Renal pelvis (tissue), 4 donors: ENCODE data around the gene DLL1. TPM values are rescaled to one million over a fixed set of nuclear protein-coding genes. Genes with fewer than 3 reads are reported as not detected.
"Not testable (repeated sequence)": the region's sequence is repeated elsewhere in the genome, so short reads cannot be mapped to it uniquely, and the experiment has no call there.

Source experiments
- DNase-seq: peaks from one replicate; pipeline ENCODE4 v3.0.0-alpha.2; 2013
- polyA plus RNA-seq, 3 donors: library from polyadenylated mRNA; unstranded; fragments of 120-200 nt; gene quantifications; one replicate each; pipeline ENCODE4 v1.2.1, GENCODE V29; 2013; ENCODE audit not compliant: insufficient read length in 3 of 3

Gene DLL1
- polyA plus RNA-seq, 3 donors: 10.8 to 13.9 (median 11.3) TPM

- no peak for DNase-seq
These were observed 20.9 kb downstream of the DLL1 start for GRCh38 chr6:170269846-170270541.

- DNase-seq: no peak
These were observed 21.6 kb downstream of the DLL1 start for GRCh38 chr6:170269151-170269845.

DNA sequence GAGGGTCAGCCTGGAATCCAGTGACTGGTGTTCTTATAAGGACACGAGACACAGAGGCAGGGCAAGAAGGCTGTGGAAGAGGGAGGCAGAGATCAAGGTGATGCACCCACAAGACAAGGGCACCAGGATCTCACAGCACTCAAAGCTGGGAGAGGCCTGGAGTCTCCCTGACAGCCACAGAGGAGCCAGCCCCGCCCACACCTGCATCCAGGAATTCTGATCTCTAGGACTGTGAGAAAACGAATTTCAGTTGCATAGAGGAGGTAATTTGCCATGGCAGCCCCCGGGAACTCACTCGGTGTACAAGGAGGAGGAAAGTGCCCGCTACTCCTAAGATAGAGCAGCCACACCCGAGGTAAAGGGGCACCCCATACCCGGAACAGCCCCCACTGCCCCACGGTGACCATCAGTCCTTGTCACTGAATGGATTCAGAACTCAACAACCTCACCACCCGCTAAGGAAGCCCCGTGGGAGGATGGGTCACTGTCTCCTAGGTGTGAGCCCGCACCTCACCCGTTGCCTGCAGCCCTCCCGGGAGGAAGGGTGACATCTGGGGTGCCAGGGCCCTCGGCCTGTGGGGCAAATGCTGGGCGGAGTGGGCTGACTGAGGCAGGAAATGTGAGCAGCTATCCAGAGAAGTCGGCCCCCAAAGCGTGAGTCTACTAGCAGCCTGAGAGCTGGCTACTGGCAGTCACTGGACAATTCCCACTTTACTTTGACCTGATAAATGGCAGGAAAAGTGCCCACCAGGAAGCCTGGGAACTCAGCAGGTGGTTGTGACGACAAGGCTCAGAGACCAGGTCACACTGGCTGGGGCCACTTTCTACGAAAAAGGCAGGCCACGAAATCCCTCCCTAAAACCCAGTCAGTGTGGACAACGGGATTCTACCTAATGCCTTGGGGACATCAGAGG is 22.4 kb downstream of the DLL1 start:
- DNase-seq: no peak

GRCh38 chr6:170267688-170268087 is 23.2 kb downstream of the DLL1 start:
- DNase-seq: no peak

- no peak for DNase-seq
These were observed 24.6 kb downstream of the DLL1 start for GRCh38 chr6:170266061-170266825.

- no peak for DNase-seq
These were observed 25.2 kb downstream of the DLL1 start for GRCh38 chr6:170265655-170266054.

DNA sequence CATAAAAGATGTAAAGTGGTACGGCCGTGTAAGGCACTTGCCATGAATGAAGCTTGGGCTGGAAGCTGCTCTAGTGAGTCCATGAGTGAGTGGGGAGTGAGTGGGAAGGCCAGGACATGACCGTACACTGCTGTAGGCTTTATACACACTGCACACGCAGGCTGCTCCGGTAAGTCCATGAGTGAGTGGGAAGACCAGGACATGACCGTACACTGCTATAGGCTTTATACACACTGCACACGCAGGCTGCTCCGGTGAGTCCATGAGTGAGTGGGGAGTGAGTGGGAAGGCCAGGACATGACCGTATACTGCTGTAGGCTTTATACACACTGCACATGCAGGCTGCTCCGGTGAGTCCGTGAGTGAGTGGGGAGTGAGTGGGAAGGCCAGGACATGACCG is 26.2 kb downstream of the DLL1 start:
- not testable (repeated sequence) for DNase-seq

- no peak for DNase-seq
These were observed 26.8 kb downstream of the DLL1 start for GRCh38 chr6:170264086-170264485.

DNA sequence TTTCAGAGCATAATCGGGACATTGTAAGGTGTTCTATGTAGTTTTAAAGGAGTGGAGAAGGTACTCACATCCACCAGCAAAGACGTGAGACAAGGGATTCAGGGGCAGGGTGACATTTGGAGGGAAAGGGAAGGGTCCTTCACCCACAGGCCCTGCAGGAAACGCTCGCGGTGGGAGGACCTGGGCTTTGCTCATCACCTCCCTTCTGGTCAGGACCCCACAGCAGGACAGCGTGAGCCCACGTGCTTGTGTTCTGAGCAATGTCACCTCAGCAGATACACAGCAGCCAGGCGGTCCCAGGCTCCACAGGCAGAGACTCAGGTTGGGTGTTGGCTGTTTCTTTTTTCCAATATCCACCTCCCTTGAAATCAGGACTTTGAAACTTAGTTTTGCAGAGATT is 27.5 kb downstream of the DLL1 start:
- DNase-seq: no peak

- no peak for DNase-seq
These were observed 28.3 kb downstream of the DLL1 start for GRCh38 chr6:170262489-170263088.

GRCh38 chr6:170261643-170262488 is 29.0 kb downstream of the DLL1 start:
- DNase-seq: no peak

- DNase-seq: no peak
These were observed 30.2 kb downstream of the DLL1 start for GRCh38 chr6:170260686-170261085.

DNA sequence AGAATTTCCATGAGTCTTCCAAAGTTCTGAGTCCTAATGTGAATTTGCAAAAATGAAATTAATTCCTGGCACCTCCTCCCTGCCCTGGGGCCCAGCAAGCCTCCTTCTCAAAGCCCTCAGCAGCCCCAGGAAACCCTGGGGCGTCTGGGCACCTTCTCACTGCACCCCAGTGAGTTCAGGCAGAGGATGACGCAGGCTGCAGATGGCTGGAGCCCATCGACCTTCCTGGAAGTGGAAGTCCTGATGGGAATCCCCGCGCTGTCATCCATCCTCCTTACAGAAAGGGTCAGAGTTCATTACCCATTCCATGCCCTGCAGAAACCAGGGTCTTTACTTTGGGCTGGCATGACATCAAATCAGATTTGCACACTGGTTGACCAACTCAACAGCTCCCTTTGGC is 31.6 kb downstream of the DLL1 start:
- DNase-seq: no peak

DNA sequence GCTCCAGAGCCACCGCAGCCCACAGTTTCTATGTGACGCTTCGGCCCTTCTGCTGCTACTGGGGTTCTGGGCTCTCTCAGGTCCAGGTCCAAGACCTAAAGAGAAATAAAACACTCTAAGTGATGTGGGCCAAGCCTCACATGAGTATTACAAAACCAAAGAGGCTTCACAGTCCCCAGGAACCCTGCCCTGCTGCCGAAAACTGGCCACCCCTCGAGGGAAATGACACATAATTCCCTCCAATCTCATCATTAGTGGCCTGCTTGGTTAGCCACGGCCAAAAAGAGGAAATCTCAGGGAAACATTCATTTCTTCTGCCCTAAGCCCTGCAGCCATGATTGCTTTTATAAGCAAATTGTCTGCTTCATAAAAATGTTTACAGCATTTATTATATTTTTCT is 32.5 kb downstream of the DLL1 start:
- no peak for DNase-seq

DNA sequence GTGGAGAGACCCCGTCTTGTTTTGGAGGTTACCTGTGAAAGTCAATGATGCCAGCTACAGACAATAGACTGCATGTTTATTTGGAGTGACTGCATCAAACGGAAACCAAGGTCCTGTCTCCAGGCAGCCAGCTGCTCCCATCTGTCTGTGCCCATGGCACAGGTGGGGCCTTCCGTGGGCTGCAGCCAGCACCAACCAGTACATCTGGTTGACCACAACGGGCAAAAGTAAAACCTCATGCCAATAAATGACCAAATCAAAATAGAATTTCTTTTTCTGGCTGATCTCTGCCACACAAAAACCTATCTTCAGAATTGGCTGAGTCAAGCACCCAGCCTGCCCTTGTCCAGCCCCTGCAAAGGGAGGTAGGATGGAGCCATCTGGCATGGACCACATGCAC is 33.5 kb downstream of the DLL1 start:
- DNase-seq: no peak

GRCh38 chr6:170256641-170257040 is 34.2 kb downstream of the DLL1 start:
- no peak for DNase-seq

DNA sequence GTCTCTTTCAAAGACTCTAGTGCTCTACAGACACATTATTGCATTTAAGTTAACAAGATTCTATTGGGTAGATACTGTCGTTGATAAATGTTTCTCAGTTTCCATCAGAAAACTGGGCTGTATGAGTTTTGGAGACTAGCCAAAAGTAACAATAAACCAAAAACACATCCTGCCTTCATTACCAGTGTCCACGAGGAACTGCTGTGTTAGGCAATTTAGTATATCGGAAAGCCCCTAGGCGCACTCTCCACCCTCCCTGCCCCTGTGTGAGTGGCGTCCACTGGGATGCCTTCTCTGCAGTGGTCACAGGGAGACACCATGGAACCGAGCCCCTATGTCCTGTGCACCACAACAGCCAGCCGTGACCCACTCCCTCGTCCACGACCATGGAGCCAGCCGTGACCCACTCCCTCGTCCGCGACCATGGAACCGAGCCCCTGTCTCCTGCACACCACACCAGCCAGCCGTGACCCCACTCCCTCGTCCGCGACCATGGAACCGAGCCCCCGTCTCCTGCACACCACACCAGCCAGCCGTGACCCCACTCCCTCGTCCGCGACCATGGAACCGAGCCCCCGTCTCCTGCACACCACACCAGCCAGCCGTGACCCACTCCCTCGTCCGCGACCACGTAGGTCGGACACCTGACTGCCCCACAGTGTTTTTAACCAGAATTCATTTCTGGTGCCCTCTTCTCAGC is 35.3 kb downstream of the DLL1 start:
- no peak for DNase-seq

DNA sequence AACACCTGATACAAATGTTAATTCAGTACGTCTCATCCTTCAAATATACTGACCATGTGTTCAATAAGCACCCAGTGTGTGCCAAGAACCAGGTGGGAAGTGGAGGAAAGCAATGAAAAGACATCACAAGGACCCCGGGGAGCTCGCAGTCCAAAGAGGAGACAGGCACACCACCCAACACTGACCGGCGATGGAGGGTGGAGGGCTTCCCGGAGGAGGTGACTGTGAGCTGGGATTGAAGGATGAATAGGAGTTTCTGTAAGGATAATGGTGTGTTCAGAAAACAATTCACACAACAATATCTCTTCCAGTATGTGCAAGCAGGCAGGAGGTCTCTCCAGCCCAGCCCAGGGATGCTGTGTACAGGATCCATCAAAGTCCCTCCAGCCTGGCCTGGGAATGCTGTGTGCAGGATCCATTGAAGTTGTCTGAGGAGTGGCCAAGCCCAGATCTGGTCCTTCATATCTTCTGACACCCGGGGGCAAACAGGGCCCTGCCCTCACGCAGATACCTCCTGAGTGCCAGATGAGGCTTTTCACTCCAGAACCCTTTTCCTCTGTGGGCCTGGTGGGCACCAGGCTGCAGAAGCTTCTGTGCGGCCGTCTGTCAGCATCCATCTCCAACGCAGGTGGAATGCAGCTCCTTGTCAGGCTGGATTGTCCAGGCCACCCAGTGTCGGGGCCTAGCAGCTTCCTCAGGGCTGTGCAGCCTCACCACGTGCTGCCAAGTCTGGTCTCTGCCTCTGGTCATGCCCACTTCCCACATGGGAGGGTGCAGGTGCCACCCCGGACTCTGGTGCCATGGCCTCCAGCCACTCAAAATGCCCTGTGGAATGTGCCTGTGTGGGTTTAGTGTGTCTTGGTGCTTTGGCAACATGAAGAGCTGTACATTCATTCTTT is 36.3 kb downstream of the DLL1 start:
- no peak for DNase-seq

DNA sequence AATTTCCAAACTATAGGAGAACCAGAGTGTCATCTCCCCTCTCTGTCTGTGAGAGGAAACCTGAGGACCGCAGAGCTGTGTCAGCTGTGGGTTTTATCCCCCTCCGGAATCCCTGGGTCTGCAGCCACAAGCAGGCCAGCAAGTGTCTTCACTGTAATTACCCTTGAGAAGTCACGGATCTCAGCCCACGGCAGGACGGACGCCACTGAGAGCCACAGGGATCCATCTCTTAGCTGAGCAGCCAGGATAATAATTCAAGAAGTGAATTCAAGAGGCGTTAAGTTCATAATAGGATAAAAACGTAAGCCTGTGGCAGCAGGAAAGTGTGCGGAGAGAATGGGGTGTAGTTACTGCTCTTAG is 37.0 kb downstream of the DLL1 start:
- DNase-seq: no peak
